ENCODE results near the gene KLHL18. TPM values are rescaled to one million over a fixed set of nuclear protein-coding genes. Genes with fewer than 3 reads are reported as not detected.
"Not testable (repeated sequence)": the region's sequence is repeated elsewhere in the genome, so short reads cannot be mapped to it uniquely, and the experiment has no call there.

Gene KLHL18
- polyA plus RNA-seq, 2 donors, result 22.6 to 28.9 TPM

DNA sequence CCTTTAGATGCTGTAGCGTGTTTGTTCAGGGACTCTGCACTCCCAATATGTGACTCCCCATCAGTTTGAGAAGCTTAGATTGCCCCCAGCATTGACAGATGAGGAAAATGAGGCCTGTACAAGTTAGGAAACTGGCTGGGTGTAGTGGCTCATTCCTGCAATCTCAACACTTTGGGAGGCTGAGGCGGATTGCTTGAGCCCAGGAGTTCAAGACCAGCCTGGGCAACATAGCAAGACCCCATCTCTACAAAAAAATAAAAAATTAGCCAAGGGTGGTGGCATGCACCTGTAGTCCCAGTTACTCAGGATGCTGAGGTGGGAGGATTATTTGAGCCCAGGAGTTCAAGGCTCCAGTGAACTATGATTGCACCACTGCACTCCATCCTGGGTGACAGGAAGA, 84.1 kb downstream of the KLHL18 start:
- Histone ChIP-seq H3K9me3 (ENCODE audit: control insufficient read depth in 2 of 2, insufficient read depth in 1 of 2, low read depth in 1 of 2, low read length in 1 of 2) (no peaks in the 10 kb centered on the region), H3K4me1 (ENCODE audit: control insufficient read depth in 2 of 2, insufficient read depth in 2 of 2, low read length in 1 of 2) (no peaks in the 10 kb centered on the region), H3K36me3 (ENCODE audit: control insufficient read depth in 2 of 2, insufficient read depth in 2 of 2, low read length in 1 of 2) (no peaks in the 10 kb centered on the region), H3K27me3 (ENCODE audit: control insufficient read depth in 1 of 2, insufficient read depth in 2 of 2, low read length in 2 of 2) (no peaks in the 10 kb centered on the region), H3K4me3 (ENCODE audit: low read depth in 1 of 2, low read length in 2 of 2) (no peak overlapping the region), H3K27ac (ENCODE audit: low read depth in 2 of 2, low read length in 1 of 2) (no peak overlapping the region)
- 95% methylated on average over 2 of the region's 2 CpGs for WGBS, 2 donors

DNA sequence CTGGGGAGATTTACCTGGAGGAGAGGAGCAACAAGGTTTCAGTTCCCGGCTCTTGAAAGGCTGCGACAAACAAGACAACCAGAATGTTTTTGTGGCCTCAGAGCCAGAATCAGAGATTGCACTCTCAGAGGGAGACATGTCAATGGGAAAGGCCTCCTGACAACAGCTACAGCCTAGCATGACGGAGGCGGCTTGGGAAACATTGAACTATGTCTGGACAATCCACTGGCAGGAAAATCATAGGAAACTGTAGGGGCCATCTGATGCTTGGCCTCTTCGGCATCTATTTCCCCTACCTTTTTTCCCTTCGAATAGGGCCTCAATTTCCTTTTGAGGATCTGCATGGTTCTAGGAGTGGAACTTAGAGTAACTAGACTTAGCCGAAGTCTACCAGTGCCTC, 84.9 kb downstream of the KLHL18 start:
- no peaks in the 10 kb centered on the region for H3K4me1 ChIP-seq (ENCODE audit: control insufficient read depth in 2 of 2, insufficient read depth in 2 of 2, low read length in 1 of 2)
- H3K27me3 ChIP-seq (ENCODE audit: control insufficient read depth in 1 of 2, insufficient read depth in 2 of 2, low read length in 2 of 2), result no peaks in the 10 kb centered on the region
- WGBS, 2 donors, result 87 to 94% methylated on average over 7 of the region's 7 CpGs
- H3K27ac ChIP-seq (ENCODE audit: low read depth in 2 of 2, low read length in 1 of 2), result no peak overlapping the region
- no peaks in the 10 kb centered on the region for H3K36me3 ChIP-seq (ENCODE audit: control insufficient read depth in 2 of 2, insufficient read depth in 2 of 2, low read length in 1 of 2)
- H3K9me3 ChIP-seq (ENCODE audit: control insufficient read depth in 2 of 2, insufficient read depth in 1 of 2, low read depth in 1 of 2, low read length in 1 of 2), result no peaks in the 10 kb centered on the region
- H3K4me3 ChIP-seq (ENCODE audit: low read depth in 1 of 2, low read length in 2 of 2), result no peak overlapping the region

DNA sequence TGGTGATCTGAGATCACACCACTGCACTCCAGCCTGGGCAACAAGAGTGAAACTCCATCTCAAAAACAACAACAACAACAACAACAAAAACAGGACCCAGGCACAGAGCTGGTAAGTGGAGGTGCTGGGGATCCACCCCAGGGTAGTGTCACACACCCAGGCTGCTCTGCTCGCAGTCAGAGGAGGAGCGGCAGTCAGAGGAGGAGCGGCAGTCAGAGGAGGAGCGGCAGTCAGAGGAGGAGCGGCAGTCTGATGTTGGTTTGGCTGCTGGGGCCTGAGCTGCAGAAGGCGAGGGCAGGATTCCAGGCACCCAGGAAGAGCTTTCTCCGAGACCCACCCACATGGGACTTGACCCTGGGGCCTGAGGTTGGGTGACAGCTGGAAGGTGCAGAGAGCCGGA, 87.3 kb downstream of the KLHL18 start:
- H3K4me1 ChIP-seq (ENCODE audit: control insufficient read depth in 2 of 2, insufficient read depth in 2 of 2, low read length in 1 of 2); H3K4me3 ChIP-seq (ENCODE audit: low read depth in 1 of 2, low read length in 2 of 2); H3K27me3 ChIP-seq (ENCODE audit: control insufficient read depth in 1 of 2, insufficient read depth in 2 of 2, low read length in 2 of 2); H3K36me3 ChIP-seq (ENCODE audit: control insufficient read depth in 2 of 2, insufficient read depth in 2 of 2, low read length in 1 of 2); H3K9me3 ChIP-seq (ENCODE audit: control insufficient read depth in 2 of 2, insufficient read depth in 1 of 2, low read depth in 1 of 2, low read length in 1 of 2); H3K27ac ChIP-seq (ENCODE audit: low read depth in 2 of 2, low read length in 1 of 2): not testable (repeated sequence)
- WGBS, 2 donors, result 79 to 93% methylated on average over 8 of the region's 8 CpGs

DNA sequence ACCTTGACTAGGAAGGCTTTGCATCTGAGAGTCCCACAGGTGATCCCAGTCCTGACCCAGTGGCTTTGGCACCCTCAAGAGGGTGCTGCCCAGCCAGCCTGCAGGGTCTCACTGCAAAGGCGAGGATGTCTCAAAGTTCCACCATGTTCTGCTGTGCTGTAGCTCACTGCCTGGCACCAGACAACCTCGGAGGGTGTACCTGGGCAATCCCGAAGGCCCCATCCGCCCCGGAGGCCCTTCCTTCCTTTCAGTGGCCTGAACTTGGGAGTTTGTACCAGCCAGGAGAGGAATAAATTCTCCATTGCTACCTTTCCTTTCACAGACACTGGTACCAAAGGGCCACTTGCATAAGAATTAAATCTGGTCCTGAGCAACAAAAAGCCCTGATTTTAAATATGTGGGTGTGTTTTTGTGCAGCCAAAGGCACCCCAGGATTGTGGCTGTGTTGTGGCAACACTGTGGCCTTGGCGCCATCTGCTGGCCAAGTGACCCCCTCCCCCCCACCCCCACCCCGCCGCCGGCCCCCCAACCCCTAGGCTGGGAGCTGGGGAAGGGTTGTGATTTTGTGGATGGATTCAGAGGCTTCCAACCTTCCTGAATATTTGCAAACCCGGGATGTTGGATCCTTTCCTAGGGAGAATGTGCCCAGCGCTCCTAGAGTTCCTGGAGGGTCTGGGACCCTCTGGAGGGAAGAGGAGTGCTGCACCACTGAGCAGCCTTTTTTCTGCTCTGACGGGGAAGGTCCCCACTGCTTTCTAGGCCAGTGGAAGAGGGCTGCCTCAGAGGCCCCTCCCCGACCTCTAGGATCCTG, 88.3 kb downstream of the KLHL18 start:
- WGBS, 2 donors, result 35 to 37% methylated on average over 13 of the region's 13 CpGs
- no peaks in the 10 kb centered on the region for H3K9me3 ChIP-seq (ENCODE audit: control insufficient read depth in 2 of 2, insufficient read depth in 1 of 2, low read depth in 1 of 2, low read length in 1 of 2)
- H3K4me1 ChIP-seq (ENCODE audit: control insufficient read depth in 2 of 2, insufficient read depth in 2 of 2, low read length in 1 of 2), result no peaks in the 10 kb centered on the region
- H3K36me3 ChIP-seq (ENCODE audit: control insufficient read depth in 2 of 2, insufficient read depth in 2 of 2, low read length in 1 of 2), result no peaks in the 10 kb centered on the region
- no peak overlapping the region for H3K4me3 ChIP-seq (ENCODE audit: low read depth in 1 of 2, low read length in 2 of 2)
- H3K27ac ChIP-seq (ENCODE audit: low read depth in 2 of 2, low read length in 1 of 2), result no peak overlapping the region
- no peaks in the 10 kb centered on the region for H3K27me3 ChIP-seq (ENCODE audit: control insufficient read depth in 1 of 2, insufficient read depth in 2 of 2, low read length in 2 of 2)

DNA sequence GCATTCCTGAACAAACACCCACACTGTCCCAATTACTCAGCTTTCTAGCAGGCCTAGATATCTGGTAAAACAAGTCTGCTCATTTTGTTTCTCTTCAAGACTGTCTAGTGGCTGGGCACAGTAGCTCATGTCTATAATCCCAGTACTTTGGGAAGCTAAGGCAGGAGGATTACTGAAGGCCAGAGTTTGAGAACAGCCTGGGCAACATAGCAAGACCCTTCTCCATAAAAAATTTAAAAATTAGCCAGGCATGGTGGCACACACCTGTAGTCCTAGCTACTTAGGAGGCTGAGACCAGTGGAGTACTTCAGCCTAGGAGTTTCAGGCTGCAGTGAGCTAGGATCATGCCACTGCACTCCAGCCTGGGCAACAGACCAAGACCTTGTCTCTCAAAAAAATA, 91.8 kb downstream of the KLHL18 start:
- no peaks in the 10 kb centered on the region for H3K4me1 ChIP-seq (ENCODE audit: control insufficient read depth in 2 of 2, insufficient read depth in 2 of 2, low read length in 1 of 2)
- H3K4me3 ChIP-seq (ENCODE audit: low read depth in 1 of 2, low read length in 2 of 2), result no peak overlapping the region
- H3K36me3 ChIP-seq (ENCODE audit: control insufficient read depth in 2 of 2, insufficient read depth in 2 of 2, low read length in 1 of 2), result no peaks in the 10 kb centered on the region
- H3K27me3 ChIP-seq (ENCODE audit: control insufficient read depth in 1 of 2, insufficient read depth in 2 of 2, low read length in 2 of 2), result no peaks in the 10 kb centered on the region
- H3K27ac ChIP-seq (ENCODE audit: low read depth in 2 of 2, low read length in 1 of 2), result no peak overlapping the region
- no peaks in the 10 kb centered on the region for H3K9me3 ChIP-seq (ENCODE audit: control insufficient read depth in 2 of 2, insufficient read depth in 1 of 2, low read depth in 1 of 2, low read length in 1 of 2)

DNA sequence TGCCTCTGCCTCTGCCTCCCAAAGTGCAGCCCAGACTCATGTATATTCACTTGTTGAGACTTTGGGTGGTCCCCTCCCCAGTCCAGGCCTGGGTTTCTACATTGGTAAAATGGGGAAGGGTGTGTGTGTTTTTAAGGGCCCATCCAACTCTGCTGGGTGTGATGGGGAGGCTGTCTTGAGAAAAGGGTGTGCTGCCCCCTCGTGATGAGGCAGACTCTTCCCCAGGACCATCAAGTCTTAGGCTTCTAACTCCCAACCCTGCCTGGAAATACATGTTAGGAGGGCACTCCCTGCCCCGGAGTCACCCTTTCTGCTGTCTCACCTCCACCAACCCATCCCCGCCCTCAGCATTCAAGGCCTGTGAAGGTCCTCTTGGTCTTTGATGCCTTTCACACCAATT, 93.6 kb downstream of the KLHL18 start:
- Histone ChIP-seq H3K9me3 (ENCODE audit: control insufficient read depth in 2 of 2, insufficient read depth in 1 of 2, low read depth in 1 of 2, low read length in 1 of 2) (no peaks in the 10 kb centered on the region), H3K27ac (ENCODE audit: low read depth in 2 of 2, low read length in 1 of 2) (no peak overlapping the region), H3K27me3 (ENCODE audit: control insufficient read depth in 1 of 2, insufficient read depth in 2 of 2, low read length in 2 of 2) (no peaks in the 10 kb centered on the region), H3K4me3 (ENCODE audit: low read depth in 1 of 2, low read length in 2 of 2) (no peak overlapping the region), H3K4me1 (ENCODE audit: control insufficient read depth in 2 of 2, insufficient read depth in 2 of 2, low read length in 1 of 2) (no peaks in the 10 kb centered on the region), H3K36me3 (ENCODE audit: control insufficient read depth in 2 of 2, insufficient read depth in 2 of 2, low read length in 1 of 2) (no peaks in the 10 kb centered on the region)
- WGBS, 2 donors, result 79 to 83% methylated on average over 3 of the region's 3 CpGs

DNA sequence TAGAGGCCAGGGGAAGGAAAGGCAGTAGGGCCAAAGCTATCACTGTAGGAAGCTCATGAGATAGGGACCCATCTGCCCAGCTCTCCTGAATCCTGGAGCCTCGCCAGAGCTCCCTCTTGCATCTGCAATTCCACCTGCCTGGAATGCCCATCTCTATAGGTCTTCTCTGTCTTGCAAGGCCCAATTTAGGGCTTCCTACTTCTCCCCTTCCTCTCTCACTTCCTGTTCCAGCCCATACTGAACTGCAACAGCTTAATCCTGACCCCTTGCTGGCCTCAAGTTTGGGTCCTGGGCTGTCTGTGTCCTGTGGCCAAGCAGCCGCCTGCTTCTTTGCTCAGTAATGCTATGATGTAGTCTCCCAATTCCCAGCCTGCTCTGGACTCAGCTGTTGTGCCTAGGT, 94.4 kb downstream of the KLHL18 start:
- no peaks in the 10 kb centered on the region for H3K9me3 ChIP-seq (ENCODE audit: control insufficient read depth in 2 of 2, insufficient read depth in 1 of 2, low read depth in 1 of 2, low read length in 1 of 2)
- WGBS, 2 donors, result 82 to 97% methylated on average over 2 of the region's 2 CpGs
- no peaks in the 10 kb centered on the region for H3K4me1 ChIP-seq (ENCODE audit: control insufficient read depth in 2 of 2, insufficient read depth in 2 of 2, low read length in 1 of 2)

DNA sequence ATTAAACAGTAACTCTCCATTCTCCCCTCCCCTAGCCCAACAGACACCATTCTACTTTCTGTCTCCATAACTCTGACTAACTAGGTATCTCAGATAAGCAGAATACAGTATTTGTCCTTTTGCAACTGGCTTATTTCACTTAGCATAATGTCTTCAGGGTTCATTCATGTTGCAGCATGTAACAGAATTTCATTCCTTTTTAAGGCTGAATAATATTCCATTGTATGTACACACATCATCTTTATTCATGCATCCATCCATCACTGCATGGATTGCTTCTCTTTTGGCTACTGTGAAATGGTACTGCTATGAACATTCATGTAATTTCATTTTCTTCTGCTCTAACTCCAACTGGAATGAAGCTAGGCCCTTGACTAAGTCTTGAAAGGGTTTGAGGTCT, 96.1 kb downstream of the KLHL18 start:
- no peaks in the 10 kb centered on the region for H3K36me3 ChIP-seq (ENCODE audit: control insufficient read depth in 2 of 2, insufficient read depth in 2 of 2, low read length in 1 of 2)
- H3K9me3 ChIP-seq (ENCODE audit: control insufficient read depth in 2 of 2, insufficient read depth in 1 of 2, low read depth in 1 of 2, low read length in 1 of 2), result no peaks in the 10 kb centered on the region
- H3K27ac ChIP-seq (ENCODE audit: low read depth in 2 of 2, low read length in 1 of 2), result no peak overlapping the region
- H3K27me3 ChIP-seq (ENCODE audit: control insufficient read depth in 1 of 2, insufficient read depth in 2 of 2, low read length in 2 of 2), result no peaks in the 10 kb centered on the region
- no peak overlapping the region for H3K4me3 ChIP-seq (ENCODE audit: low read depth in 1 of 2, low read length in 2 of 2)
- H3K4me1 ChIP-seq (ENCODE audit: control insufficient read depth in 2 of 2, insufficient read depth in 2 of 2, low read length in 1 of 2), result no peaks in the 10 kb centered on the region

More for the DNA sequence above, 94.4 kb downstream of the KLHL18 start:
- Histone ChIP-seq H3K27ac (ENCODE audit: low read depth in 2 of 2, low read length in 1 of 2) (no peak overlapping the region), H3K36me3 (ENCODE audit: control insufficient read depth in 2 of 2, insufficient read depth in 2 of 2, low read length in 1 of 2) (no peaks in the 10 kb centered on the region), H3K27me3 (ENCODE audit: control insufficient read depth in 1 of 2, insufficient read depth in 2 of 2, low read length in 2 of 2) (no peaks in the 10 kb centered on the region), H3K4me3 (ENCODE audit: low read depth in 1 of 2, low read length in 2 of 2) (no peak overlapping the region)

DNA sequence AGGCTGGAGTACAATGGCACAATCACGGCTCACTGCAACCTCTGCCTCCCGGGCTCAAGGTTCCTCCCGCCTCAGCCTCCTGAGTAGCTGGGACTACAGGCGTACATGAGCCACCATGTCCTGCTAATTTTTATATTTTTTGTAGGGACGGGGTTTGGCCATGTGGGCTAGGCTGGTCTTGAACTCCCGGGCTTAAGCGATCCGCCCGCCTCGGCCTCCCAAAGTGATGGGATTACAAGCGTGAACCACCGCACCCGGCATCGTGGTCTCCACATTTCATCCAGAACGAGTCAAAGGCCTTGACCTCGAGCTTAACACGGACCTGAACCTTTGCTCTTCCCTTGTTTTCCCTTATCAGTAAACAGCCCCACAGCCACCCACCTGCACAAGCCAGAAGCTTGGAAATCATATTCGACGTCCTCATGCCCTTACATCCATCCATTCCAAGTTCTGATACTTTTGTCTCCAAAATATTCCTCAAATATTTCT, 96.7 kb downstream of the KLHL18 start:
- Histone ChIP-seq H3K9me3 (ENCODE audit: control insufficient read depth in 2 of 2, insufficient read depth in 1 of 2, low read depth in 1 of 2, low read length in 1 of 2) (no peaks in the 10 kb centered on the region), H3K4me1 (ENCODE audit: control insufficient read depth in 2 of 2, insufficient read depth in 2 of 2, low read length in 1 of 2) (no peaks in the 10 kb centered on the region), H3K27me3 (ENCODE audit: control insufficient read depth in 1 of 2, insufficient read depth in 2 of 2, low read length in 2 of 2) (no peaks in the 10 kb centered on the region), H3K4me3 (ENCODE audit: low read depth in 1 of 2, low read length in 2 of 2) (peak overlapping the region in 1 of 2 donors; percentile 82), H3K36me3 (ENCODE audit: control insufficient read depth in 2 of 2, insufficient read depth in 2 of 2, low read length in 1 of 2) (no peaks in the 10 kb centered on the region), H3K27ac (ENCODE audit: low read depth in 2 of 2, low read length in 1 of 2) (no peak overlapping the region)
- WGBS, 2 donors, result 74 to 84% methylated on average over 19 of the region's 19 CpGs

DNA sequence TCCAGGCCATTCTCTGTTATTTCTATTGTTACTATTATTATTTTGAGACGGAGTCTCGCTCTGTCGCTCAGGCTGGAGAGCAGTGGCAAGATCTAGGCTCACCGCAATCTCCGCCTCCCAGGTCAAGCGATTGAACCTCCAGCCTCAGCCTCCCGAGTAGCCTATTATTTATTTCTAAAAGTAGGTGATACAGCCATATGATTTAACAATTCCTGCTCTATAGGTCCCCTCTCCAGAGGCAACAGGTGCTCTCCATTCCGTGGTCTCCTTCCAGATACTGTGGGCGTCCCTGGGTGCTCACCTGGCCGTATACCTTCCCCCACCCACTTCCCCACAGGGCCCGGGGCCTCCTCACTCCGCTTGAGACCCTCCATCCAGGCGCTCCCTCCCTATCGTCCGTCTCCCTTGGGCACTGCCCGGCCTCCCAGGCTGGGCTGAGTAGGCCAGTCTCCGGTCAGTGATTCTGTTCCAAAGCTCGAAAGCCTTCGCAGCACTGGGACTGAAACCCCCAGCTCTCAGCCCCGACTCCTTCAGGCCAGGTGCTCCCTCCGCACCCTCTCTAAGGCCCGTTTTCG, 97.4 kb downstream of the KLHL18 start:
- H3K4me1 ChIP-seq (ENCODE audit: control insufficient read depth in 2 of 2, insufficient read depth in 2 of 2, low read length in 1 of 2), result no peaks in the 10 kb centered on the region
- H3K27me3 ChIP-seq (ENCODE audit: control insufficient read depth in 1 of 2, insufficient read depth in 2 of 2, low read length in 2 of 2), result no peaks in the 10 kb centered on the region
- H3K9me3 ChIP-seq (ENCODE audit: control insufficient read depth in 2 of 2, insufficient read depth in 1 of 2, low read depth in 1 of 2, low read length in 1 of 2), result no peaks in the 10 kb centered on the region
- no peaks in the 10 kb centered on the region for H3K36me3 ChIP-seq (ENCODE audit: control insufficient read depth in 2 of 2, insufficient read depth in 2 of 2, low read length in 1 of 2)
- peak overlapping the region; percentile 76 to 82 for H3K4me3 ChIP-seq (ENCODE audit: low read depth in 1 of 2, low read length in 2 of 2)
- peak overlapping the region; percentile 94 to 100 for H3K27ac ChIP-seq (ENCODE audit: low read depth in 2 of 2, low read length in 1 of 2)
- 9 to 11% methylated on average over 23 of the region's 23 CpGs for WGBS, 2 donors
